KG1 (cell line): ENCODE results near the gene ICAM2.
A peak's percentile ranks its signal among the peaks of the same experiment; 100 is the strongest.
"Not testable (repeated sequence)": the region's sequence is repeated elsewhere in the genome, so short reads cannot be mapped to it uniquely, and the experiment has no call there.

ENCODE experiments used
- DNase-seq: peaks from one replicate; lab custom pipeline; 2025; lab: John Stamatoyannopoulos, UW

Gene ICAM2

DNA sequence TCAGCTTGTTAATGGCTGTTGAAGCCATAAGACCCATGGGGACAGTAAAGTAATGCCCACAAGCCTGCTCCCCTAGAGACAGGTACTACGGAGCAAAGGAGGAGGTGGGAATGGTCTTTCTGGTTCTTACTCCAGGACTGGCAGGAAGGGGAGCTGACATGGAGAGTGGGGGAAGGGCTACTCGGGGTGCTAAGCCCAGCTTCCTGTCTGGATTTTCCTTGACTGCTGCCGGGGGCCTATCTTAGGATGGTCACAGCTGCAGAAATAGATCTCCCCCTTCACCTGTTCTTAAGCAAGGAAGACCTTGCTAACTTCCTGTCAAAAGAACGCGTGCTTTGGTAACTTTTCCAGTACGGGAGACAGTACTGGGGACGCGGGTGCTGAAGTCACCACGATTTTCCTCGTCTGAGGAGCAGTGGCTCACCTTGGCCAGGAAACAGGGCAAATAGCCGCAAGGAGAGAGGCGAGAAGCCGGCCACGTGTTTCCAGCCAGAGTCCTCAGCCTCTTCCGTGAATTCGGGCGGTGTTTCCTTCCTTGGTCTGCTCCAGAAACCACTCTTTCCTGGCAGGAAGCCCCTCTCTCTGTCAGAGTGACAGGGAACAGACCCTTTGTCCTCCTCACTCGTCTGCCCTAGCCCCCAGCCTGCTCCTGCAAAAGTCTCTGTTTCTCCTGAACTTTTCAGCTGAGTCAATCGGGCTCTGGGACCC is 22.9 kb downstream of the ICAM2 start:
- no peak for DNase-seq

GRCh38 chr17:63996430-63997182 is 23.8 kb downstream of the ICAM2 start:
- no peak for DNase-seq

- DNase-seq, result no peak
Measured at GRCh38 chr17:63995626-63996025, 24.8 kb downstream of the ICAM2 start.

DNA sequence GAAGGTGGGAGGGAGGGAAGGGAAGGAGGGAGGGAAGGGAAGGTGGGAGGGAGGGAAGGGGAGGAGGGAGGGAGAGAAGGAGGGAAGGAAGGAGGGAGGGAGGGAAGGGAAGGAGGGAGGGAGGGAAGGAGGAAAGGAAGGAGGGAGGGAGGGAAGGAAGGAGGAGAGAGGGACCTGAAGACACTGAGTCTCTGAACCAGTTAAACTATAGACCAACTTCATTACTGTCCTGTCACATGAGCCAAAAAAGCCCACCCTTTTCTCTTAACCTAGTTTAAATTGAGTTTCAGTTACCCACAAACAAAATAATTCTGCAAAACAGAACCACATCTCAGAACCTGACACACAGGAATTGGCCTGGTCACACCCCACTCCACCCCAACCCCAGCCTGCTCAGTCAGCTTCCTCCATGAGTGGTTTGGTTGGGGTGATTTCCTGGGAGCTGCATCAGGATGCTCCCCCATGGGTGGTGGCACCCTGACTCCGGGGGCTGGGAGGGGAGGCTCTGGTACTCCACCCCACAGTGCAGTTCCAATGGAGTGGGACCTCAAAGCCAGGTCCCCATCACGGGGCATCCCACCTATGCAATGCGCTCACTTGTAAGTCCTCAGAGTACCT is 27.0 kb downstream of the ICAM2 start:
- DNase-seq, result no peak

DNA sequence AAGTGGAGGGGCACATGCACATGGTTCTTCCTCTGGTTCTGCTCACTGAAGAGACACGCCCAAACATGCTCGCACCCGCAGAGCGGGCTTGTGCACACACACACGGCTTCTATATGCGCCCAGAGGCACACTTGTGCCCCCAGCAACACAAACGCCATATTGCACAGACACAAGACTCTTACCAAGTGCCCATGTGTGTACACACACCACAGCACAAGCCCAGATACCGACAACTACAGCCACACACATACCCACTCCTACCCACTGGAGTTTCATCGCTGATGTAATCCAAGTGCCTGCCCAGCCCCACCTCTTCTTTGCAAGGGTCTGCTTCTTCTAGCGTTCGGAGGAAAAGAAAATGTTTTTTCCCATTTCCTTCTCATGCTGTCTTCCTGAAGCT is 28.8 kb downstream of the ICAM2 start:
- DNase-seq, result no peak

DNA sequence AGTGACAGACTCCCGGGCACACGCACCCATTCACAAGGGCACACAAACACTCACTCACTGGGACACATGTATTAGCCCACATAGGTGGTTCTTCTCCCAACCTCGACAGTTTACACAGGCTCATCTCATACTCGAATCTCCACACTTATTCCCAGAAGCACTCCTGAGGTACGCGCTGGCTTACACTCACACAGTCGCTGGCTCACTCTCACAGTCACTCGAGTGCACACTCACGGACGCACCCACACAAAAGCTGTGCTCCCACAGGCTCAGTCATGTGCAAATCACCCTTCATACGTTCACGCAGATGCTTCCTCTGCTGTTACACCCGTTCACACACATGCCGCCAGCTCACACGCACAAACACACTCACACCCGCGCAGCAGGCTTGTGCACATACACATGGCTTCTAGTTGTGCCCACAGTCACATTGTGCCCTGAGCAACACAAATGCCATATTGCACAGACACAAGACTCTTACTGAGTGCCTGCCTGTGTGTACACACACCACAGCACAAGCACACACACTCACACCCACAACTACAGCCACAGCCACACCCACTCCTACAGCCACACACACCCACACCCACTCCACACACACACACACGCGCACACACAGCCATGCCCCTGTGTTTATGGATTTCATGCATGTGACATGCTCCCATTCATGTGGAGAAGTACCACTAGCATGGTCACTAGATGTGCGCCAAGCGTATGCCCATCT is 30.6 kb downstream of the ICAM2 start:
- DNase-seq, result no peak

- DNase-seq, result no peak
Measured at GRCh38 chr17:63988741-63989621, 31.5 kb downstream of the ICAM2 start.

DNA sequence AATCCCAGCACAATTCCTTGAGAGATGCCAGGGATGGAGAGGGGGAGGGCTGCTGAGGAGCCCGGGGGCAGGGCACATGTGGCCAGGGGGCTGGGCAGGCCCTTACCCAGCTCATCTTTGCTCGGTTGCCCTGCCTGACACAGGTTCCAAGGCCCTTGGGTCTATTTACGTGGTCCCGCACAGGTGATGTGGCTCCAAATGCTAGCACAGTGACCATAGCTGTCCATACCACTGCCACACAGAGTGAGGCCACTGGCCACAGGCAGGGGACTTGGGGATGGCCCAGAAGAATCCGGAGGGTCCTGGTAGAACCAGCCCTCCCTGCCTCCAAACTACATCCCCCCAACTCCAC is 32.3 kb downstream of the ICAM2 start:
- DNase-seq, result no peak

DNA sequence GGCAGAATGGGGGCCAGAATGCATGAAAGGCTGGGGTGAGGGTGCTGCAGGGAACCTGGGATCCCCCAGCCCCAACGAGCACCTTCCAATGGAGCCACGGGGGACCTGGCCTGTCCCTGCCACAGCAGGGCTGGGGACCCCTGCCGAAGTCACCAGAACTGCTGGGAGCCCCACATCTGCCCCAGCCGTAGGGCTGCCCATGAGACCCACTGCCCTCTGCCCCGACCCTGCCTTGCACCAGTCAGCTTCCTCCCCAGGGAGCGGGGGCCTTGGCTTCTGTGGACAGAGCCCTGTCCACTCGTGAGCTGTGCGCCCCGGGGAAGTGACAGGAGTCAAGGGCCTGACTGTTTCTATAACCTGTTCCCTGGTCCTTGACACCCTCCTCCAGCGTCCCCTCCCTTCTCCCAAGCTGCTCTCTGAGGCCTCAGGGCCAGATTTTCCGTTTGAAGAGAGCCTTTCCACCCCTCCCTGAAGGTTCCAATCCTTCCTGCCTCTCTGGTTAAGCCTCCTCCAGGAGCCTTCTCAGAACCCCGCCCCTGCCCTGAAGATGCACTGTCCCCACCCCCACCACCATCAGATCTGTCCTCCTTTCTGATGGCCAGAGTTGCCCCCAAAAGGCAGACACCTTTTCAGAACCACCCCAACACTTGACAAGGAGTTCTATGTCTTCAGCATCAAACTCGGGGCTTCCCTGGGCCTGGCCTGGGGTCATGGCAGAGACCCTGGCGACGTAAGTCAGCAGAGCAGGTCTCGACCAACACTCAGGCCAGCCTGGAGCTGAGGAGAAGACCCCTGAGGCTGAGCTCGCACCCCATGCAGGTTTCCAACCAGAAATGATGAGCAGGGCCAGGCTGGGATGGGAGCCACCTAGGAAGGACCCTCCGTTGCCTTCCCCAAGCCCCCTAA is 33.0 kb downstream of the ICAM2 start:
- no peak for DNase-seq

DNA sequence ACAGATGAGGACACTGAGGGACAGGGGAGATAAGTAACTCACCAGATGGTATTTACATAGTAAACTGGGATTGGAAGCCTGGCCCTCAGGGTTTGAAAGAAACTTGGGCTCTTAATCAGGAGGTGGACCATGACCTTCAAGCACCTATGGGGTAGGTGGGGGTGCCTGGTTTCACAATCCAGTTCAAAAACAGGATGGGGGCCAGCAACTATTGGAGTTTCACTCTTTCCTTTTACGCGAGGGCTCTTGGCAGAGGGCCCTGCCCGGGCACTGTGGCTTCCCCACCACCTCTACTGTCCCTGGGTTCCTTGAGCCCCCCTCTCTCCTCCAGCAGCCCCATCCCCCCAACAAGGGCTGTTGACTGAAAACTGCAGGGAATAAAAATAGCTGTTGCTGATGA is 33.6 kb downstream of the ICAM2 start:
- DNase-seq, result no peak

- no peak for DNase-seq
Measured at GRCh38 chr17:63985387-63986140, 34.9 kb downstream of the ICAM2 start.

GRCh38 chr17:63984651-63985386 is 35.6 kb downstream of the ICAM2 start:
- peak; percentile 35 for DNase-seq

DNA sequence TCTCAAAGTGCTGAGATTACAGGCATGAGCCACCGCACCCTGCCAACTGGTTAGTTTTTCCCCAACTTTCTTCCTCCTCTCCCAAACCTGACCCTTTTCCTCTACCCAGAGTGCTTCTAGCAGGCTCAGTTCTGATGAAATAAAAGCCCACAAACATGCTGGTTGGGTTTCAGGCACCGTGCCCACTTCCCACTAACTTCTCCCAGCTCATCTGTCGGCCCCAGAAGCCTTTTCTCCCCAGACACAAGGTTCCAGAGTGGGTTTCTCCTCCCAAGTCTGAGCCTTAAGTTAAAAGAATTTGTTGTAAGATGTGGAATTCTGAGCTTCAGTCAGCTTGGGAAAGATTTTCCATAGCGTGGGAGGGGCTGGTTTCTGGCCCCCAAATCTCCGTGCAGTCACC is 36.2 kb downstream of the ICAM2 start:
- DNase-seq, result no peak

- no peak for DNase-seq
Measured at GRCh38 chr17:63983320-63983719, 37.1 kb downstream of the ICAM2 start.

GRCh38 chr17:63982641-63983040 is 37.8 kb downstream of the ICAM2 start:
- not testable (repeated sequence) for DNase-seq

- DNase-seq, result no peak
Measured at GRCh38 chr17:63978272-63979200, 41.9 kb downstream of the ICAM2 start.

GRCh38 chr17:63976702-63977101 is 43.7 kb downstream of the ICAM2 start:
- no peak for DNase-seq

DNA sequence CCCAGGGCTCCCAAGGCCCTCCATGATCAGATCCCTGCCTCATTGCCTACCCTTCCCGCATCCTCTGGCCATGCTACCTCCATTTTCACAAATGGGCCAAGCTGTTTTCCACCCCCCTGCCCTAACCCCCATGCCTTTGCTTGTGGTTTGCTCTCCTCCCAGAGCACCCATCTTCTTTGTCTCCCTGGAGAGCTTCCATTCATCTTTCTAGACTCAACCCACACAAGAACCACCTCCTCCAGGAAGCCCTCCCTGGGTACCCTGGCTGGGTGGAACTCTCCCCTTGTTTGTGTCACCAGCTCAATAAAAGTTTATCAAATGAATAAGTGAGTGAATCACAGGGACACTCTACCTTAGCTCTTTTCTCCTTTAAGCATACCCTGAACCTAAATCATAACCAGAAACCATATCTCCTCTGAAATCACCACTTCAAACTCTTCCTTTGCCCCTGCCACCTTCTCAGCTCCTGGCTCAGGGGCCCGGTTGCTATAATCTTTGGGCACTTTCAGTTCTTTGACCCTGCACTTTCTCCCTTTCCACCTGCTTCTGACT is 44.8 kb downstream of the ICAM2 start:
- no peak for DNase-seq
